ENCODE measurements around the gene SERTAD3.
"Not testable (repeated sequence)": the region's sequence is repeated elsewhere in the genome, so short reads cannot be mapped to it uniquely, and the experiment has no call there.

The SERTAD3 gene

GRCh38 chr19:40408598-40408925, 35.6 kb downstream of the SERTAD3 start:
- not testable (repeated sequence) for DNase-seq (ENCODE audit: low spot score)

GRCh38 chr19:40407714-40408597, 36.2 kb downstream of the SERTAD3 start:
- DNase-seq (ENCODE audit: low spot score), result no peak

- peak; percentile 52 for DNase-seq (ENCODE audit: low spot score)
Measured at GRCh38 chr19:40403262-40403984, 40.7 kb downstream of the SERTAD3 start.

GRCh38 chr19:40400559-40400958, 43.6 kb downstream of the SERTAD3 start:
- DNase-seq (ENCODE audit: low spot score), result no peak

GRCh38 chr19:40398417-40399131, 45.6 kb downstream of the SERTAD3 start:
- no peak for DNase-seq (ENCODE audit: low spot score)

GRCh38 chr19:40397568-40397906, 46.6 kb downstream of the SERTAD3 start:
- no peak for DNase-seq (ENCODE audit: low spot score)

GRCh38 chr19:40396886-40397567, 47.1 kb downstream of the SERTAD3 start:
- DNase-seq (ENCODE audit: low spot score), result no peak

GRCh38 chr19:40395956-40396355, 48.2 kb downstream of the SERTAD3 start:
- DNase-seq (ENCODE audit: low spot score), result no peak

GRCh38 chr19:40394816-40395210, 49.3 kb downstream of the SERTAD3 start:
- no peak for DNase-seq (ENCODE audit: low spot score)

- DNase-seq (ENCODE audit: low spot score), result no peak
Measured at GRCh38 chr19:40393894-40394815, 50.0 kb downstream of the SERTAD3 start.

- DNase-seq (ENCODE audit: low spot score), result no peak
Measured at GRCh38 chr19:40392894-40393517, 51.1 kb downstream of the SERTAD3 start.

GRCh38 chr19:40392123-40392522, 52.0 kb downstream of the SERTAD3 start:
- no peak for DNase-seq (ENCODE audit: low spot score)
